OCI-LY1 (cell line): ENCODE results near the gene GJB6.

Source experiments
- H2AFZ ChIP-seq: fragments of 200-600 bp; sonication (generic), shearing (Covaris generic); 2 replicates; pipeline ENCODE4 v1.6.0; 2014; ENCODE audit warnings: antibody characterized with exemption, mild to moderate bottlenecking, low read length
- H3F3A ChIP-seq: fragments of 200-600 bp; sonication (generic), shearing (Covaris generic); 2 replicates; pipeline ENCODE4 v1.6.0; 2014; ENCODE audit warnings: mild to moderate bottlenecking, antibody characterized with exemption, low read length, moderate library complexity; ENCODE audit not compliant: insufficient read depth
- H3K27ac ChIP-seq: fragments of 200-600 bp; sonication (generic); 2 replicates; pipeline ENCODE4 v1.5.1; 2014; ENCODE audit warnings: low read length, mixed run types, mild to moderate bottlenecking, low read depth; ENCODE audit not compliant: poor library complexity, severe bottlenecking
- H3K27me3 ChIP-seq: fragments of 200-600 bp; sonication (generic); 2 replicates; pipeline ENCODE4 v1.6.0; 2014; ENCODE audit warnings: antibody characterized with exemption, mild to moderate bottlenecking, low read length, moderate library complexity; ENCODE audit not compliant: insufficient read depth
- H3K36me3 ChIP-seq: fragments of 200-600 bp; sonication (generic); 2 replicates; pipeline ENCODE4 v1.6.1; 2014; ENCODE audit warnings: mild to moderate bottlenecking, antibody characterized with exemption, low read length, moderate library complexity, mixed read lengths; ENCODE audit not compliant: insufficient read depth
- H3K4me1 ChIP-seq: fragments of 200-600 bp; sonication (generic); 2 replicates; pipeline ENCODE4 v1.5.1; 2014; ENCODE audit warnings: mild to moderate bottlenecking, low read length, moderate library complexity; ENCODE audit not compliant: insufficient read depth, severe bottlenecking
- H3K4me2 ChIP-seq: fragments of 200-600 bp; sonication (generic), shearing (Covaris generic); 2 replicates; pipeline ENCODE4 v1.6.1; 2014; ENCODE audit warnings: low read length
- H3K4me3 ChIP-seq: fragments of 200-600 bp; sonication (generic); 2 replicates; pipeline ENCODE4 v1.5.1; 2014; ENCODE audit warnings: low read length, low read depth, mild to moderate bottlenecking, mixed read lengths; ENCODE audit not compliant: poor library complexity, severe bottlenecking
- H3K79me2 ChIP-seq: fragments of 200-600 bp; shearing (Covaris generic); 2 replicates; pipeline ENCODE4 v1.6.1; 2016; ENCODE audit warnings: mixed run types, low read length, mixed read lengths; ENCODE audit not compliant: insufficient read depth
- H3K9ac ChIP-seq: fragments of 200-600 bp; sonication (generic), shearing (Covaris generic); 2 replicates; pipeline ENCODE4 v1.6.1; 2014; ENCODE audit warnings: mild to moderate bottlenecking, low read length, mixed read lengths
- H3K9me2 ChIP-seq: fragments of 200-600 bp; sonication (generic), shearing (Covaris generic); 2 replicates; pipeline ENCODE4 v1.6.1; 2014; ENCODE audit warnings: low read depth, mild to moderate bottlenecking, low read length, mixed read lengths
- H3K9me3 ChIP-seq: fragments of 200-600 bp; shearing (Covaris generic); 2 replicates; pipeline ENCODE4 v1.6.1; 2014; ENCODE audit warnings: low read length, mixed read lengths
- H4K20me1 ChIP-seq: fragments of 200-600 bp; sonication (generic), shearing (Covaris generic); 2 replicates; pipeline ENCODE4 v1.6.0; 2016; ENCODE audit warnings: mild to moderate bottlenecking, low read length; ENCODE audit not compliant: insufficient read depth
- CTCF ChIP-seq: fragments of 200-600 bp; sonication (generic), shearing (Covaris generic); IDR thresholded peaks from 2 replicates; pipeline ENCODE4 v1.5.1; 2017; ENCODE audit warnings: mild to moderate bottlenecking, antibody characterized with exemption, low read length, moderate library complexity, mixed read lengths
- EZH2 ChIP-seq: fragments of 200-600 bp; sonication (generic), shearing (Covaris generic); IDR thresholded peaks from 2 replicates; pipeline ENCODE4 v1.8.0; 2017; ENCODE audit warnings: borderline replicate concordance, mixed run types, mild to moderate bottlenecking, antibody characterized with exemption, low read length, moderate library complexity, mixed read lengths

The GJB6 gene

GRCh38 chr13:20232556-20233277 is 598 bp upstream of the GJB6 start:
- H3K9me2 ChIP-seq: no peaks in the 10 kb centered on the region
- H3K9me3 ChIP-seq: no peaks in the 10 kb centered on the region
- H3F3A ChIP-seq: no peaks in the 10 kb centered on the region
- no peaks in the 10 kb centered on the region for H4K20me1 ChIP-seq
- no peak overlapping the region for H3K4me3 ChIP-seq
- no peak overlapping the region for H3K4me2 ChIP-seq
- no peak for TF ChIP-seq EZH2
- TF ChIP-seq CTCF: no peak
- H3K27ac ChIP-seq: no peak overlapping the region
- no peak overlapping the region for H3K9ac ChIP-seq
- no peaks in the 10 kb centered on the region for H3K36me3 ChIP-seq
- no peaks in the 10 kb centered on the region for H3K27me3 ChIP-seq
- no peaks in the 10 kb centered on the region for H3K79me2 ChIP-seq
- no peaks in the 10 kb centered on the region for H3K4me1 ChIP-seq
- no peak overlapping the region for H2AFZ ChIP-seq

- Histone ChIP-seq H4K20me1 (no peaks in the 10 kb centered on the region), H3K36me3 (no peaks in the 10 kb centered on the region), H3K4me3 (no peak overlapping the region), H2AFZ (no peak overlapping the region), H3K9me3 (no peaks in the 10 kb centered on the region), H3F3A (no peaks in the 10 kb centered on the region), H3K4me1 (no peaks in the 10 kb centered on the region), H3K9ac (no peak overlapping the region), H3K4me2 (no peak overlapping the region), H3K9me2 (no peaks in the 10 kb centered on the region), H3K27me3 (no peaks in the 10 kb centered on the region), H3K79me2 (no peaks in the 10 kb centered on the region), H3K27ac (no peak overlapping the region)
- TF ChIP-seq EZH2 (no peak), CTCF (no peak)
Observed at GRCh38 chr13:20230913-20231838, 943 bp downstream of the GJB6 start.

GRCh38 chr13:20227730-20228129 is 4.4 kb downstream of the GJB6 start:
- Histone ChIP-seq H3K4me3 (no peak overlapping the region), H3K9ac (no peak overlapping the region)

More at GRCh38 chr13:20227730-20228129, 4.4 kb downstream of the GJB6 start:
- Histone ChIP-seq H3K79me2 (no peaks in the 10 kb centered on the region), H3K4me2 (no peak overlapping the region), H3F3A (no peaks in the 10 kb centered on the region), H3K27me3 (no peaks in the 10 kb centered on the region), H4K20me1 (no peaks in the 10 kb centered on the region), H2AFZ (no peak overlapping the region), H3K4me1 (no peaks in the 10 kb centered on the region), H3K27ac (no peak overlapping the region), H3K9me2 (no peaks in the 10 kb centered on the region), H3K9me3 (no peaks in the 10 kb centered on the region), H3K36me3 (no peaks in the 10 kb centered on the region)
- TF ChIP-seq CTCF (no peak), EZH2 (no peak)
